Upper lobe of left lung (tissue), 6 donors: ENCODE data around the gene SLC4A4. TPM values are rescaled to one million over a fixed set of nuclear protein-coding genes. Genes with fewer than 3 reads are reported as not detected.

Source experiments
- ATAC-seq, 2 donors: fragments of 200-7000 bp; cut with Tn5 transposase; one replicate each; pipeline ENCODE4 v1.9.1; 2022; ENCODE audit warnings: mild to moderate bottlenecking in 2 of 2, moderate library complexity in 2 of 2; ENCODE audit not compliant: low FRiP score in 2 of 2
- DNase-seq, 2 donors: peaks; one replicate each; pipeline ENCODE4 v3.0.0-alpha.2; 2019 to 2020
- H3K27ac ChIP-seq, 4 donors: fragments of 200-600 bp; sonication (generic); one replicate each; pipeline ENCODE4 v1.5.1; 2016 to 2019
- H3K27me3 ChIP-seq, 4 donors: fragments of 200-600 bp; sonication (generic); one replicate each; pipeline ENCODE4 v1.5.1; 2017 to 2019
- H3K36me3 ChIP-seq, 4 donors: fragments of 200-600 bp; sonication (generic); one replicate each; pipeline ENCODE4 v1.5.1; 2016 to 2019
- H3K4me1 ChIP-seq, 4 donors: fragments of 200-600 bp; sonication (generic); one replicate each; pipeline ENCODE4 v1.5.1; 2018 to 2019
- H3K4me3 ChIP-seq, 4 donors: fragments of 200-600 bp; sonication (generic); one replicate each; pipeline ENCODE4 v1.5.1; 2017 to 2019; ENCODE audit warnings: mild to moderate bottlenecking in 2 of 4, moderate library complexity in 1 of 4
- H3K9me3 ChIP-seq, 4 donors: fragments of 200-600 bp; sonication (generic); one replicate each; pipeline ENCODE4 v1.5.1; 2018 to 2019
- EP300 ChIP-seq, 4 donors: sonication (generic); formaldehyde crosslinking; IDR thresholded peaks; one replicate each; pipeline ENCODE4 v1.5.1; 2017; ENCODE audit warnings: antibody characterized with exemption in 4 of 4, control low read depth in 2 of 4
- POLR2A ChIP-seq, 4 donors: fragments of 450-650 bp; IDR thresholded peaks; one replicate each; pipeline ENCODE4 v1.5.1; 2016 to 2017; ENCODE audit warnings: antibody characterized with exemption in 4 of 4, mild to moderate bottlenecking in 2 of 4
- POLR2AphosphoS5 ChIP-seq, 2 donors: sonication (generic); formaldehyde crosslinking; IDR thresholded peaks; one replicate each; pipeline ENCODE4 v1.5.1; 2017; ENCODE audit warnings: antibody characterized with exemption in 2 of 2
- WGBS, 2 donors: methylation state at CpG; one replicate each; pipeline ENCODE4 v1.1.5; 2017 to 2018; 5-methylcytosine and 5-hydroxymethylcytosine counted together
- total RNA-seq, 6 donors: library from RNA; depleted of rRNA in 4 of 6; stranded (reverse); fragments of >200 nt in 4 of 6; gene quantifications; one replicate each; pipeline versions ENCODE4 v1.1.0 to v1.2.1, GENCODE V29; 2016 to 2021
- TF ChIP-seq, protein P1 (sequence below), 6 experiments: fragments of 450-650 bp in 4 of 6; fragments of 200-600 bp in 2 of 6; sonication (generic) in 2 of 6; IDR thresholded peaks; one replicate each; pipeline ENCODE4 v1.5.1; 2016 to 2019; ENCODE audit warnings: antibody characterized with exemption in 6 of 6
- donor health status: DM: no; HTN: no; CAD: no; lungs with moderate emphysema.
- donor health status: DM: no; HTN: yes; CAD: no; lungs with severe emphysema.

The SLC4A4 gene
- total RNA-seq, 6 donors from 2014 or later: 9.2 to 31.4 (median 21.1) TPM

DNA sequence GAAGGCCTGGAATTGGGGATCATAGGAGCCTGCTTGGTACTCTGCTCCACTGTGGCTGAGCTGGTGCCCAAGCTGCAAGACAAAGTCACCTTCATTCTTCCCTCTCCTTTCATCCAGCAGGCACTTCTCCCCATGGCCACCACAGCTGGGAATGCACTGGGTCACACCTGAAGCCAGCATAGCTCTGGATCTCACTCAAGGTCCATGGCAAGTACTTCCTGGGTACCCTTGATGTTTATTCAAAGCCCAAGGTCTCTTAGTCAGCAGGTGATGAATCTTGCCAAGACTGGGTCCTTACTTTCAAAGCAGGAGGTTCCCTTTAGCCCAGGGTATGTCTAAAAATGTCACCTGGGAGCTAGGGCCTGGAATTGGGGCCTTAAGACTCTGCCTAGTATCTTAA, 4.9 kb upstream of the SLC4A4 start:
- Histone ChIP-seq H3K27ac (no peak overlapping the region), H3K4me3 (no peak overlapping the region), H3K9me3 (no peaks in the 10 kb centered on the region), H3K4me1 (no peaks in the 10 kb centered on the region), H3K27me3 (no peaks in the 10 kb centered on the region), H3K36me3 (no peaks in the 10 kb centered on the region)
- no peak for DNase-seq
- ATAC-seq: no peak
- TF ChIP-seq, protein P1, sequence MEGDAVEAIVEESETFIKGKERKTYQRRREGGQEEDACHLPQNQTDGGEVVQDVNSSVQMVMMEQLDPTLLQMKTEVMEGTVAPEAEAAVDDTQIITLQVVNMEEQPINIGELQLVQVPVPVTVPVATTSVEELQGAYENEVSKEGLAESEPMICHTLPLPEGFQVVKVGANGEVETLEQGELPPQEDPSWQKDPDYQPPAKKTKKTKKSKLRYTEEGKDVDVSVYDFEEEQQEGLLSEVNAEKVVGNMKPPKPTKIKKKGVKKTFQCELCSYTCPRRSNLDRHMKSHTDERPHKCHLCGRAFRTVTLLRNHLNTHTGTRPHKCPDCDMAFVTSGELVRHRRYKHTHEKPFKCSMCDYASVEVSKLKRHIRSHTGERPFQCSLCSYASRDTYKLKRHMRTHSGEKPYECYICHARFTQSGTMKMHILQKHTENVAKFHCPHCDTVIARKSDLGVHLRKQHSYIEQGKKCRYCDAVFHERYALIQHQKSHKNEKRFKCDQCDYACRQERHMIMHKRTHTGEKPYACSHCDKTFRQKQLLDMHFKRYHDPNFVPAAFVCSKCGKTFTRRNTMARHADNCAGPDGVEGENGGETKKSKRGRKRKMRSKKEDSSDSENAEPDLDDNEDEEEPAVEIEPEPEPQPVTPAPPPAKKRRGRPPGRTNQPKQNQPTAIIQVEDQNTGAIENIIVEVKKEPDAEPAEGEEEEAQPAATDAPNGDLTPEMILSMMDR (IDR thresholded peaks at IDR 0.05): no peak
- TF ChIP-seq POLR2AphosphoS5 (IDR thresholded peaks at IDR 0.05) (no peak), POLR2A (IDR thresholded peaks at IDR 0.05) (no peak), EP300 (IDR thresholded peaks at IDR 0.05) (no peak)

DNA sequence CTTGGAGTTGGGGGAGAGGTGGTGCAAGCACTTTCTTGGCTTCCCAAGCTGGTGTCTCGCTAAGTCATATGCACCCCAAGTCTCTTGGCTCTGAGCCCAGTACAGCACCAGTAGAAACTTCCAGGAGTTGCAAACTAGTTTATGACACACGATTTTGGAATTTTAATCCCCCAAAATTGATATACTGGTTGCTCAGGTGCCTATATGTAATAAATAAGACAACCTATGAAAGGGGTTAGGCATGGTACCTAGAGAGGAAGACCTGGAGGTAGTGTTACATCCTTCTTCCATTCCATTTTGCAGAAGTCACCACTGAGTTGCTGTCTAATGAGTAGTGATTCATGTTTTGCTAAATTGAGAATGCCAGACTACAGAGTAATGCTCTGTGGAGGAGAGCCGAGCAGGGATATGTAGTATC, 4.3 kb upstream of the SLC4A4 start:
- Histone ChIP-seq H3K4me1 (no peaks in the 10 kb centered on the region), H3K27ac (no peak overlapping the region), H3K9me3 (no peaks in the 10 kb centered on the region), H3K36me3 (no peaks in the 10 kb centered on the region), H3K27me3 (no peaks in the 10 kb centered on the region), H3K4me3 (no peak overlapping the region)
- ATAC-seq: no peak
- 81 to 83% methylated on average over 3 of the region's 3 CpGs for WGBS, 2 donors
- no peak for DNase-seq
- TF ChIP-seq POLR2A (IDR thresholded peaks at IDR 0.05): no peak

DNA sequence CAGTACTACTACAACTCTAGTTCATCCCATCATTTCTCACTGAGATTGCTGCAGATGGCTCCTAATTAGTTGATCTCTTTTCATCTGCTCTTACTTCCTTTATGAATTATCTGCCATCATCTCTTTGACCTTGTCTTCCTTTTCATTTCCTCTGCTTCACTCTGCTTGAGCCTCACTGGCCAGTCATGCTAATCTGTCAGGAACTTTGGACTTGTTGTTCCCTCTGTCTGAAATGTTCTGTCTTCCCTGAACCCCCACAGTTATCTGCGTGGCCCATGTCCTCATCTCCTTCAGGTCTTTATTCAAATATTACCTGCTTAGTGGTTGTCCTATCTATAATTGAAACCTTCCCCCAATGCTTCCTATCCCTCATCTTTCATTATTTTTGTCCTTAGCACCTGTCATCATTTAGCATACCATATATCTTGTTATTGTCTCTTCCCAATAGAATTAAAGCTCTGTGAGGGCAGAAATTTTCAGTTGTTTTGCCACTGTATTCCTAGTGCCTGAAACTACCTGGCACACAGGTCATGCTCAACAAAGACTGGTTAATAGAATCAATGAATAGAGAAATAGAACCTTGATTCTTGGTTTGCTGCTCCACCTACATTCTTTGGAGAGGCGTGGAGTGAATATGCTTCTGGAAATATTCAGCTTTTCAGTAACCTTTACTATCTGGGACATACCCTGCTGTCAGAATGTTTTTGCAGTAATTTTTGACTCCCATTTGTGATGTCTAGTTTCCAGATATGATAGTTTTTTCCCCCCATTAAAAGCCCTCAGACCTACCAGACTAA, 5.0 kb downstream of the SLC4A4 start:
- Histone ChIP-seq H3K27me3 (no peaks in the 10 kb centered on the region), H3K4me1 (no peaks in the 10 kb centered on the region), H3K4me3 (no peak overlapping the region), H3K27ac (no peak overlapping the region), H3K9me3 (no peaks in the 10 kb centered on the region), H3K36me3 (no peaks in the 10 kb centered on the region)
- no peak for DNase-seq
- 85 to 91% methylated on average over 2 of the region's 2 CpGs for WGBS, 2 donors
- no peak for ATAC-seq
- no peak for TF ChIP-seq EP300 (IDR thresholded peaks at IDR 0.05)
- TF ChIP-seq POLR2AphosphoS5 (IDR thresholded peaks at IDR 0.05): no peak
- TF ChIP-seq POLR2A (IDR thresholded peaks at IDR 0.05): no peak
- TF ChIP-seq, protein P1 (IDR thresholded peaks at IDR 0.05): no peak

DNA sequence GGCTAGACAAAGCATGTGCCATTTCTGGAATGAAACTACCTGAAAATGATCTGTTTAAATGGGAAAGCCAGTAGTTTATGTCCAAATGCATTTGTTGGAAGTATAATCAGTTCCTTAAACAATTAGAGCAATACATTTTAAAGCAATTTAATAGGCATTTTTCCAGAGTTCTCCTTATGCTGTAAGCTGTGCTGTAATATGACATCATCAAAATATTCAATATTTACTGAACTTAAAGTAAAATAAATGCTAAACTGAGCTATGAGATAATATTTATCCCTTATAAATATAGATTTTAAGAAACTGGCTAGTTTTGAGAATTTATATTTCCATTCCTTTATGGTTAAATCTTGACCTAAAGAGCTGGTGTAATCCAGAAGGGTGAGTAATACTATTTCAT, 7.9 kb downstream of the SLC4A4 start:
- TF ChIP-seq EP300 (IDR thresholded peaks at IDR 0.05) (no peak), POLR2AphosphoS5 (IDR thresholded peaks at IDR 0.05) (no peak), POLR2A (IDR thresholded peaks at IDR 0.05) (no peak)
- TF ChIP-seq, protein P1 (IDR thresholded peaks at IDR 0.05): no peak
- no peak overlapping the region for H3K27ac ChIP-seq
- no peak for ATAC-seq
- no peaks in the 10 kb centered on the region for H3K27me3 ChIP-seq
- no peaks in the 10 kb centered on the region for H3K9me3 ChIP-seq
- H3K4me3 ChIP-seq: no peak overlapping the region
- no peak for DNase-seq
- peaks cover 0 to 3% (median 0%) of the 10 kb centered on the region in 4 donors for H3K36me3 ChIP-seq
- H3K4me1 ChIP-seq: no peaks in the 10 kb centered on the region

DNA sequence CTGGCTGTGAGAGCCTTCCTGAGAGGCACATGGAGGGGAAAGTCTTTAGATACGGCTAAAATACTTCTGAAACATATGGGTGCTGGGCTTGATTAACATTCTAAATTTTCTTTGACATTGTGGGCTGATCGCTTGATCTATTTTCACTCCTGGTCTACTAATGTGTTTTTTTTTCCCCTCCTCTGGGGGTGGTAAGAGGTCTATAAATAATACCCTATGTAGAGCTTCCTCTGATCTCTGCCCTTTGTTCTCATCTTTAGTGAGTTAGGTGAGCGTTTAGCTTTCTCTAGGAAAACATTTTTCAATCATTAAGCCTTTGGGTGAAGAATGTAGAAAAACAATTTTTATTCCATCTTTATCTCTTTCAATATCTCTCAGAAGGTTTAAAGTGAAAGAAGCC, 9.8 kb downstream of the SLC4A4 start:
- TF ChIP-seq, protein P1 (IDR thresholded peaks at IDR 0.05): no peak
- TF ChIP-seq POLR2A (IDR thresholded peaks at IDR 0.05) (no peak), EP300 (IDR thresholded peaks at IDR 0.05) (no peak), POLR2AphosphoS5 (IDR thresholded peaks at IDR 0.05) (no peak)
- no peak overlapping the region for H3K27ac ChIP-seq
- ATAC-seq: no peak
- H3K36me3 ChIP-seq: peaks cover 0 to 3% (median 0%) of the 10 kb centered on the region in 4 donors
- H3K27me3 ChIP-seq: no peaks in the 10 kb centered on the region
- H3K9me3 ChIP-seq: no peaks in the 10 kb centered on the region
- no peak overlapping the region for H3K4me3 ChIP-seq
- no peak for DNase-seq
- WGBS, 2 donors: 87 to 89% methylated on average over 3 of the region's 3 CpGs
- no peaks in the 10 kb centered on the region for H3K4me1 ChIP-seq
